Right kidney (tissue), 1 donor: Measurements from ENCODE around the gene MYL10.
A peak's percentile ranks its signal among the peaks of the same experiment; 100 is the strongest.
"Not testable (repeated sequence)": the region's sequence is repeated elsewhere in the genome, so short reads cannot be mapped to it uniquely, and the experiment has no call there.

Experiments
- DNase-seq: peaks from one replicate; pipeline ENCODE4 v3.0.0-alpha.2; 2016

The MYL10 gene

GRCh38 chr7:101650579-101651081 is 21.5 kb upstream of the MYL10 start:
- no peak for DNase-seq

DNA sequence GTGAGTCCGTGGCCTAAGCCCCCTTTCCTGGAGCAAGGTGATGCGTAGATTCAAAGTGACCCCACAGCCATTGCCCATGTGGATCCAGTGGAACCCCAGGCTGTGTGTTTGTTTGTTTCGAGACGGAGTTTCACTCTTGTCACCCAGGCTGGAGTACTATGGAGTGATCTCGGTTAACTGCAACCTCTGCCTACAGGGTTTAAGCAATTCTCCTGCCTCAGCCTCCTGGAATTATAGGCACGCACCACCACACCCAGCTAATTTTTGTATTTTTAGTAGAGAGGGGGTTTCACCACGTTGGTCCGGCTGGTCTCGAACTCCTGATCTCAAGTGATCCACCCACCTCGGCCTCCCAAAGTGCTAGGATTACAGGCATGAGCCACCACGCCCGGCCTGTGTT is 18.8 kb upstream of the MYL10 start:
- DNase-seq, result not testable (repeated sequence)

- no peak for DNase-seq
These were observed 16.9 kb upstream of the MYL10 start for GRCh38 chr7:101645951-101646350.

- DNase-seq, result peak; percentile 39
These were observed 15.8 kb upstream of the MYL10 start for GRCh38 chr7:101644879-101645278.

DNA sequence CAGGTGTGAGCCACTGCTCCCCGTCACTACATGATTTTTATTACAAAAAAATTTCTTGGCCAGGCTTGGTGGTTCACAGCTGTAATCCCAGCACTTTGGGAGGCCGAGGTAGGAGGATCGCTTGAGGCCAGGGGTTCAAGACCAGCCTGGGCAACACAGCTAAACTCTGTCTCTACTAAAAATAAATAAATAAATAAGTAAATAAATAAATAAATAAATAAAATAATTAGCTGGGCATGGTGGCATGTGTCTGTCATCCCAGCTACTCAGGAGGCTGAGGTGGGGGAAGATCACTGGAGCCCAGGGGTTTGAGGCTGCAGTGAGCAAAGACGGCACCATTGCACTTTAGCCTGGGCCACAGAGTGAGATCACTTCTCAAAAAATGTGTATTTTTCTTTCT is 10.0 kb upstream of the MYL10 start:
- not testable (repeated sequence) for DNase-seq

GRCh38 chr7:101636822-101637623 is 7.9 kb upstream of the MYL10 start:
- DNase-seq, result no peak

GRCh38 chr7:101635484-101635883 is 6.4 kb upstream of the MYL10 start:
- DNase-seq, result no peak

- no peak for DNase-seq
These were observed 5.2 kb upstream of the MYL10 start for GRCh38 chr7:101634196-101634717.

GRCh38 chr7:101633511-101633910 is 4.4 kb upstream of the MYL10 start:
- DNase-seq, result no peak

GRCh38 chr7:101632641-101633040 is 3.5 kb upstream of the MYL10 start:
- DNase-seq, result no peak

DNA sequence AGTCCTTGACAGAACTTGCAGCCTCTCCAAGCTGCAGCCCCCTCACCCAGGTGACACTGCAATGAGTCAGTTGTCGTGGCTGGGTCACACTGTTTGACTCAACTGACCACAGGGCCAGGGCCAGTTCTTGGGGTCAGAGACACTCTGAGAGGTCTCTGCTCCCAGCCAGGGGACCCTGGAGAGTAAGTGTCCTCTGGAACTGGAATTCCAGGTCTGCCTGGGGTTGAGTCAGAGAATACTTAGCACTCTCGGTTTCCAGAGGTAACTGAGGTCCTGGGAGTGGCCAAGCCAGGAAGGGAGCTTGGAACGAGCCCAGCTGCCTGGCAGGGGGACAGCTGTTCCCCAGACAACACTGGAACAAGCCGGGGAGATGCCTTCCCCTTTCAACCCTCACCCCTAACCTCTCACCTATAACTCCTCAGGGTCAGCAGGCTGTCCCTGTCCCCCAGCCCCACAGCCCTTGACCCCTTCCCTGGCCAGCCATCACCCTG is 2.2 kb upstream of the MYL10 start:
- DNase-seq, result no peak

- DNase-seq, result no peak
These were observed 1.5 kb upstream of the MYL10 start for GRCh38 chr7:101630591-101630990.

GRCh38 chr7:101628522-101628921 is 574 bp downstream of the MYL10 start:
- no peak for DNase-seq

GRCh38 chr7:101626758-101627157 is 2.3 kb downstream of the MYL10 start:
- DNase-seq, result no peak

GRCh38 chr7:101626069-101626671 is 2.9 kb downstream of the MYL10 start:
- DNase-seq, result no peak

DNA sequence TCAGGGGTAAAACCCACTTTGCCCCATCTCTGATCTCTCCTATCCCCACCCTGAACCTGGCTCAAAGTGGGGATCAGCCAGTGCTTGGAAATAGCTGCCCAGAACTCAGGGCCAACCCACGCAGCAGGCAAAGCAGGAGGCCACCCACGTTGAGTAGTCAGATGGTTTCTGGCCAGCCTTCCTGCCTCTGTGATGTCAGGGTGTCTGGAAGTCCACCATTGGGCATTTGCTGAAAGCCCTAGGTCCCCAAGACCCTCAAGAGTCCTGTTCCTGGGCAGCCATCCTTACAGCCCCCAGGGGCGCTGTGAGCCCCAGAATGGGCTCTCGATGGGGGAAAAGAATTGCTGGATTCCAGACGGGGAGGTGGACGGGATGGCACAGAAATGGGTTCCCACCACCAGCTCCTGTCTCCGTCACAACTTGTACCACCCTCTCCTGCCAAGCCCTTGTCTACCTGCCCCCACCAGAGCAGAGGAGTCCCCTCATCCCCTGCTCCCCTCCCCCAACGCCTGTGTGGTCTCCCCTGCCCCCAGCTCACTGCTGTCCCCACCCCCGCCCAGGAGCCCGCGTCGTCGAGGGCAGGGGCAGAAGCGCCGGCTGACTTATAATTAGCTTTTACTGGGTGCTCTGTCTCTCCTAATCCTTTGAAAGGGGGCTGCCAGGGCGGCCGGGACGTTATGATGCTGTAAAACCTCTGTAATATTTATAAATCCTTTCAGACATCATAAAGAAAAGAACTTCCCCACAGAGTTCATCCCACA is 3.9 kb downstream of the MYL10 start:
- DNase-seq, result no peak

DNA sequence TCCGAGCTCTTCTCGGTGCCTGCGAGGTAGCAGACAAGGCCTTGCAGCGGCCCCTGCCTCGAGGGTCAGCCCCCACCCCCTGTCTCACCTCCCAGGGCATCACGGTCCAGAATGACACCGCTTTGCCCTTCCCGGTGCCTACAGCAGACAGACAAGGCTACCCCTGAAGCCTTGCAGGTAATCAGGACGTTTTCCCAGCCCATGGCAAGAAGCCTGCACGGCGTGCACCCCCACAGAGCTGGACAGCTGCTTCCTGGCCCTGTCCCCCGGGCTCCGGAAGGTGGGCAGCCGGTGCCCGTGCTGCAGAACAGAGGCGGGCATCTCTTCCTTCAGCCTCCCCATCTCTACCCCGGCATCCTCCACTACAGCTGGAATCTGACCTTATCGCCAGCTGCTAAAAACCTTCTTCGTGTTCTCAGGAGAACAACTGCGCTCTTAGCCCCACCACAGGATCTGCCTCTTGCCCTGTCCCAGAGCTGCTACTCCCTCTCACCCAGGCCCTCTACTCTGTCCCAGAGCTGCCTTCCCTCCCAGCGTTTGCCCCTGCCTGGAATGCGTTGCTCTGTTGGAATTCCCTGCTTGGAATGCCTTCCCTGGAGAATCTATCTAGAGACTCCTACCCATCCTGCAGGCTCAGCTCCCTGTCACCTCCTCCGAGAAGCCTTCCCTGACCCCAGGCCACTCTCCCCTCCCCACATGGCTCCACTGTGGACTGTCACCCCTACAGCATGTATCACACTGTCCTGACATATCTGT is 4.7 kb downstream of the MYL10 start:
- DNase-seq, result no peak

DNA sequence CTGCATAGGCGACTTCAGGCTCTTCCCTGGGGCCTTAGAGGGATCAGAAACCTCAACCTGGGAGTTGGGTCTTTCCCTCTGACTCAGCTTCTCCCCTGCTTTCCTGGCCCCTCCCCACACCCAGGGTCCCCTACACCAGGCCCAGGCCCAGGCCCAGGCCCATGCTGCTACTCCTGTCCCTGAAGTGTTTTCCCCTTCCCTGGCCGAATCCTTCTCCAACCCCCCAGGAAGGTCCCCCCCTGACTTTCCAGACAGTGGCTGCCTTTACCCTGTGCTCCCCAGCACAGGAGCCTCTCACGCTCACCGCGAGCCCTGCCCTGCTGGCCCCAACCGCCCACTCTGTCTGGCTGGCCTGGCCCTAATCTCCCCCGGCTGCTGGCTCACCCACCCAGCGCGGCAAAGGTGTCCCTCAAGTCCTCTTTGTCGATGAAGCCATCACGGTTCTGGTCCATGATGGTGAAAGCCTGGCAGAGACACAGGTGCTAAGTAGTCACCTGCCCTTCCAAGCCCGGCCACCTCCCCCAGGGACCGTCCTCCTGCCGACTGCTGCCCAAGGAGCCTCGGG is 6.4 kb downstream of the MYL10 start:
- no peak for DNase-seq

DNA sequence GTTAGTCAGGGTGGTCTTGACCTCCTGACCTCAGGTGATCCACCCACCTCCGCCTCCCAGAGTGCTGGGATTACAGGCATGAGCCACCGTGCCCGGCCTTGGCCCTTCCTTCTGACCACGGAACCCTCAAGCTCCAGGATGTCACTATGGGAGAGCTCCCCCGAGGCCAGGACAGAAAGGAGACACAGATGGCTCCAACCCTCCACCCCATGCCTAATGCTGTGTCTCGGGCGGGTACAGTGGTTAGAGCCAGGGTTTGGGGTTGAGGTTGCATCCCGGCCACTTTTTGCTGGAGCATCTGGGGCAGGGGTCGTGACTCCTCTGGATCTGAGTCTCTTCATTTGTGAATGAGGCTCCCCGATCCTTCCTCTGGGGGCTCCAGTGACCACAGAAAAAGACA is 8.1 kb downstream of the MYL10 start:
- no peak for DNase-seq

DNA sequence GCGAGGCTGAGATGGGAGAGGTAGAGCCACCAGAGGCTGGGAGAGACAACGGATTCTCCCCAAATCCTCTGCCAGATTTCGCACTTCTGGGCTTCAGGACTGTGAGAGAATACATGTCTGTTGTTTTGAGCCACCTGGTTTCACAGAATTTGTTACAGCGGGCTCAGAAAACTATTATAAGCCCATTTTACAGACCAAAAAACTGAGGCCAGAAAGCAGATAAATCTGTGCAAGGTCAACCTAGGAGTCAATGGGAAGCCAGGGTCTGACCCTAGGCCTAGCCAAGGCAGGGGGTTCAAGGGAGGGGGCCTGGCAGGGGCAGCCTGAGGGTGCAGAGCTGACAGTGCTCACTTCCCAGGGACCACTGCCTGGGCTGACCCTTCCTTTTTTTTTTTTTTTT is 8.7 kb downstream of the MYL10 start:
- DNase-seq, result no peak

DNA sequence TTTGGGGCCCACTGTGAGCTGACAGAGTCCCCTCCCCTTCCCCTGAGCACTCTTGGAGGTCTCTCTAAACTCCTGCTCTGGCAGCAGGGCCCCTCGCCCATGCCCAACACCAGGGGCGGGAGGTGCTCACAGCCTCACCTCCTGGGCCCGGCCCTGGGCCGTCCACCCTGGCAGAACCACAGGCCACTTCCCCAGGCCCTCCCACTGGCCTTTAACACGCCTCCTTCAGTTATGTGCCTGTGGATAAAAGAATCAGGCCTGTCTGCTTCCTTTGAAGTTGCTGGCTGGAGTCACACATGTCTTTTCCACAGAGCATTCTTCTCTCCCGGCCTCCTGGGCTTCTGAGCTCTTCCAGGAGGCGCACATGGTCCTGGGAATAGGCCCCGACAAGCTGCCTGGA is 10.2 kb downstream of the MYL10 start:
- no peak for DNase-seq
